ENCODE measurements around the gene APEX1.
A peak's percentile ranks its signal among the peaks of the same experiment; 100 is the strongest.

Gene APEX1

DNA sequence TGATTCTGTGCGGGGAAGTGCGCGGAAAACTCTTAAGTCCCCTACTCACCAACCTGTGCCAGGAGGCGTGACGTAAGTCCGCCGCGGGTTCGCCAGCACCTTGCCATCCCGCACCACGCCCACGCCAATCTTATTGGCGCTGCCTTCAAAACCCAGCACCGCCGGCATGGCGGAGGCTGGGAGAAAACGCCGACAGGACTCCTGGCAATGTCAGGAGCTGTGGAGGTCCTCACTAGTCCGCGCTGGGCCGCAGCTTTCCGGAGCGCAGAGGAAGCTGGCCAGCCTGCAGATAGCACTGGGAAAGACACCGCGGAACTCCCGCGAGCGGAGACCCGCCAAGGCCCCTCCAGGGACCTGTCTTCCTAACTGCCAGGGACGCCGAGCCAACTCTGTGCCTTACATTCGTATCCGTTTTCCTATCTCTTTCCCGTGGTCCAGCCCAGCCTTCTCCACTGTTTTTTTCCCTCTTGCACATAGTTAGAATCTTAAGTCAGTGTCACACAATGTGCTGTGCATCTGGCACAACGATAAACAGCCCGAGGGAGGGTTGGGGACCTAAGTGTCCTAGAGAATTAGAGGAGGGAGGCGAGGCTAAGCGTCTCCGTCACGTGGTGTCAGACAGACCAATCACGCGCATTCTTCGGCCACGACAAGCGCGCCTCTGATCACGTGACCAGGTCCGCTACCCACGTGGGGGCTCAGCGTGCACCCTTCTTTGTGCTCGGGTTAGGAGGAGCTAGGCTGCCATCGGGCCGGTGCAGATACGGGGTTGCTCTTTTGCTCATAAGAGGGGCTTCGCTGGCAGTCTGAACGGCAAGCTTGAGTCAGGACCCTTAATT, at the start of gene APEX1, which contains the start of gene OSGEP:
Gene APEX1, plus strand, starts transcription at position 711 of the 839 bp plus-strand sequence. CDS start 420 bp downstream, outside the sequence.
Gene OSGEP, minus strand, starts transcription at position 297 of the 839 bp plus-strand sequence. Its CDS starts 129 bp downstream, at position 168.
- DNase-seq (ENCODE audit: low read depth in 2 of 2): peak; percentile 93 to 95

DNA sequence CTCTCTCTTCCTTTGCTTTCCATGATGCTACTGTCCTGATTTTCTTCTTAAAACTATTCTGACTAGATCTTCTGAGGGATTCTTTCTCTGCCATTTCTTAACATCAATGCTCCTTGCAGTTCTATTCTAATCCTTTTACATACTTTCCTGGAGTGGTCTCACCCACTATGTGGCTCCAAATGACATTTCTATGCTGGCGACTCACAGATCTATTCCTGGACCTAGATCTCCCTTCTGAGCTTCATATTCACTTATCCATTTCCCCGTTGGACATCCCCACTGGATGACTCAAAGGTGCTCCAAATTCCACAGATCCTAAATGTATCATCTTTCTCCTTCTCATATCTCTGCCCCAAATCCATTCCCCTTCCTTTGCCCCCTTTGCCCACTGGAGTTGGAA, 45.8 kb upstream of the APEX1 start:
- DNase-seq (ENCODE audit: low read depth in 2 of 2): no peak

DNA sequence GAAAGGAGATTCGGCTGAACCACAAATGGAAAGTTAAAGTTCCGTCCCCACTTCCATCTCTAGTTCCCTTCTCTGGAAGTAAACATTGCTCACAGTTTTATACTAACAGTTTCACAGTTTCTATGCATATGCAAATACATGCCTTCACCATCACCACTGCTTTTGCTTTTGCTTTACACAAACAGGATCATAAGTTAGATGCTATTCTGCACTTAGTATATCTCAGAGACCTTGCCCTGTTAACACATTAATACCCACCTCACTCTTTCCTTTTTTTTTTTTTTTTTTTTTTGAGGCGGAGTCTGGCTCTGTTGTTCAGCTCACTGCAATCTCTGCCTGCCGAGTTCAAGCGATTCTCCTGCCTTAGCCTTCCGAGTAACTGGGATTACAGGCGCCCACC, 42.6 kb upstream of the APEX1 start:
- no peak for DNase-seq (ENCODE audit: low read depth in 2 of 2)

DNA sequence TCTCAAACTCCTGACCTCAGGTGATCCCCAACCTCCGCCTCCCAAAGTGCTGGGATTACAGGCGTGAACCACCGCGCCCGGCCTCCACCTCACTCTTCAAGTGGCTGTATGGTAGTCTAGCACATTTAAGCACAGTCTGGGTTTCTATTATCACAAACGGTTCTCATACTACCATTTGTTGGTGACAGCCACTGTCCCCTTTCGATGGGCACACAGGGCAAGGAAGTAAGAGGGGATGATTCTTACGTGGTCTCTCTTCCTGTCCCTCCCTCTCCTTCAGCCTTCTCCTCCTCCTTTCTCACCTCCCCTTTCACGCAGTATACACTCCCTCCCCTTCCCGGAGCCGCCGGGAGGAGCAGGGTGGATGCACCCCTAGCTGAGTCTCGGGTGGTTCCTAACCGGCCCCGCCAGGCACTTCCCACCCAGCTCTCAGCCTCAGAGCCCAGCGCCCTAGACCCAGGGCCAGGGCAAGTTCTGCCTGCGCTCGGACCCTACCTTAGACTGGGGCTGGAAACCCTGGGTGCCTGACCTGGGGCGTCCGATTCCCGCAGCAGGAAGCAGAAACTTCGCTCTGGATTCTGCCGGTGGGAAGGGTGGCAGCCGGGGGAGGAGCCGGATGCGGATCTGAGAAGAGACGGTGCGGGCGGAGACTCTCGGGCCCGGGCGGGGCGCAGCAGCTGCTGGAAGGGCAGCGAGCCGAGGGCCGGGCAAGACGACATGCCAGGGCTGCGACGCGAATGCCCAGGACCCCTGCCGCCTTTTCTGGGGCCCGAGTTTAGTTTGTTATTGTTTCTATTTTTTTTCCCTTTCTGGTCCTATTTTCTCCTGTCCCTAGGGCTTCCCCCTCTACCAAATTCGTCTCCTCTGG, 41.9 kb upstream of the APEX1 start, which contains the start of gene TEP1:
Gene TEP1, minus strand, starts transcription at position 626 of the 868 bp plus-strand sequence. CDS start 5,062 bp downstream, outside the sequence.
- DNase-seq (ENCODE audit: low read depth in 2 of 2): peak; percentile 68 to 70

DNA sequence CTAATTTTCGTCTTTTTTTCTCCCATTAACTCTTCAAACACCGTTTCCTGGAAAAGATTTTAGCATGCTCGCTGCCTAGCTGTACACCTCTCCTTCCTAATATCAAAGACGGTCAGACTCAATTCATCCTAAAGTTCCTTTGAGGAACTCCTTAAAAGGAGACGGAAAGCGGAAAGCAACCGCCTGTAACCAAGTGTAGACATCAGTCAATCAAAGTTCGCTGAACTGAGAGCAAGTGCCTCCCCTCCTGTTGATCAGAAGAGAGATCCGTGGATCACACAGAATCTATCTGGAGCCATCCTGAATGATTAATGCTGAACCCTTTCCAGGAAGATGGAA, 41.3 kb upstream of the APEX1 start:
- no peak for DNase-seq (ENCODE audit: low read depth in 2 of 2)

DNA sequence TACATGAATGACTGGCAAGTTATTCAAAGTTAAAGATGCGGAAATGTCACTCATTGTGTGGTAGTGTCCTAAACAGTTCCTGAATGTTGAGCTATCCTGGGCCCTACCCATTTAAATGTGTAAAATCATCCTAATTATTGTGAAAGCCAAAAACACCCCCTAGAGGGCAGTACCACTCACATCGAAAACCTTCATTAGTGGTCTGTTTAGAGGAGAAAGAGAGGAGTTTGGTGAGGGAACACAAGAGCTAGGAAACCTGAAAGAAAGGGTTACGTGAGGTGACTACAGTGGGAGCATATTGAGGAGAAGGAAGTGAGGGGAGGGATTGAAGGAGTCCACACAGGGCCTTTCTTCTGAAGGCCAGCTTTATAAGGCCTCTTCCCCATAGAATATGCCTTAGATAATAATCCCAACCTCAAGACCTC, 39.2 kb upstream of the APEX1 start:
- DNase-seq (ENCODE audit: low read depth in 2 of 2): no peak

DNA sequence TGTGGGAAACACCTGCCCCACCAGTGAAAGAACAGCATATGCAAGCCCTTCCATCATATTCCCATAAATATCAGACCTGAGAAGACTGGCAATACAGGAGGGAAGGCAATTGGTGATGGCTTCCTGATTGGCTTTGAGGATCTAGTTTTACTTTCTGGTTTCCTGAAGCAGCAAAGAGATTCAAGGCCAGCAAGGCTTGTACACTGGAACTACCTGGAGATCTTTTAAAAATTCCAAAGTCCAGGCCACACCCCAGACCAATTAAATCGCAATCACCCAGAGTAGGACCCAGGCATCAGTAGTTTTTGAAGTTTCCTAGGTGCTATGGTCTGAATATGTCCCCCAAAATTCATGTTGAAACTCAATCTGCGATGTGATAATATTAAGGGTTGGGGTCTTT, 38.8 kb upstream of the APEX1 start:
- no peak for DNase-seq (ENCODE audit: low read depth in 2 of 2)

DNA sequence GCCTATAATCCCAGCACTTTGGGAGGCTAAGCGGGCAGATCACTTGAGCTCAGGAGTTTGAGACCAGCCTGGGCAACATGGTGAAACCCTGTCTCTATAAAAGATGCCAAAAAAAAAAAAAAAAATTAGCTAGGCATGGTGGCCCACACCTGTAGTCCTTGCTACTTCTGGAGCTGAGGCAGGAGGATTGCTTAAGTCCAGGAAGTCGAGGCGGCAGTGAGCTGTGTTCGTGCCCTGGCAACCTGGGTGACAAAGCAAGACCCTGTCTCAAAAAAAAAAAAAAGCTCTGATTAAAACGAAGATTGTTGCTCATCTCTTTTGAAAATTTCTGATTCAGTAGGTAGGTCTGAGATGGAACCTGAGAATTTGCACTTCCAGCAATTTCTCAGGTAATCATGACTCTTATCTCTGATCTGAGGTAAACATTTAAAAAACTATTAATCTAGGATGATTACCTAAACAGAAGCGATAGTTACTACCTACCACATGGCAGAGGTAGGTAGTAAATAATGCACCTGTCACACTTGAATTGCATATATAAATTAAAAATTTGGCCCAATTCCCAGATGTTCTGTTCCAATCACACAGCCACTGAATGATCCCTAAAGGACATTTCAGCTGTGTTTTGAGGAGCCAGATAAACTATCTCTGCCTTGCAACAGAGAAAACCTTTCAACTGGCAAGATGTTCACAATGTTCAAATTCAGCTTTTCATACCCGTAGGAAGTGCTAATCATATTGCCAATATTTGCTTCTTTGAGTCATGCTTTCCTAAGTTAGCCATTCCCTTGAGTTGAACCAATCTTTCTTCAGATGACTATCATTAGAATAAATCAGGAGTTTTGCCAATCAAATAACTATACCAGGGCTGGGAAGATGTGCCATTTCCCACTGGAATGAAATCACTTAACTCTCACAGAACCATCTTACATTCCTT, 37.5 kb upstream of the APEX1 start:
- DNase-seq (ENCODE audit: low read depth in 2 of 2): no peak

DNA sequence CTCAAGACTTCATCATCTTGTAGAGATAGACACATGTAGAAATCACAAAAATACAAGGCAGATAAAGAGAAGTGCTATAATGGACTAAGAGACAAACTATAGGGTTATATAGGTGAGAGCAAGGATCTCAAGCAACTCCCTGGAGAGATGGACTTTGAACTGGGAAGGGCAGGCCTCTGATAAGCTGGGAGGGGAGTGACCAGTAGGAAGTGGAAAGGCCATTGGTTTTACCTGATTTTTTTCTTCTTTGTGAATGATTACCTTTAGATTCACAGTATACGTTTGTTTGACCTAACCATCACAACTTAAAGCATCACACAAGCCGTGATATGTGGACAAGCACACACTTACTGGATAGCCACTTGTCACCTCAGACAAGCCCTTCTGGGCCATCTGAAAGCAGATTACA, 36.5 kb upstream of the APEX1 start:
- DNase-seq (ENCODE audit: low read depth in 2 of 2): no peak

DNA sequence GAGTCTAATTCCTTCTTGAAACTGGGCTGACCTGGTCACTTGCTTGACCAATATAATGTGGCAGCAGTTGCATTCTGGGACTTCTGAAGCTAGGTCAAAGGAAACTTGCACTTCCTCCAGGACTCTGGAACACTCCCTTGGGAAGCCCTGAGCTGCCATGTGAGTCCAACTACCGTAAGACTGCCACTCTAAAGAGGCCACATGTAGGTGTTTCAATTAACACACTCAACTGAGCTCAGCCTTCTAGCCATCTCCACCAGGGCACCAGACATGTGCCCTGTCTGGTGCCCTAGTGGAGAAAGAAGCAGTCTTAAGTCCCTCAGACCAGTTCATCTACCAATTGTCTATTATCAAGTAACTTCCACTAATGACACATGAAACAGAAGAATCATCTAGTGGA, 35.6 kb upstream of the APEX1 start:
- no peak for DNase-seq (ENCODE audit: low read depth in 2 of 2)

DNA sequence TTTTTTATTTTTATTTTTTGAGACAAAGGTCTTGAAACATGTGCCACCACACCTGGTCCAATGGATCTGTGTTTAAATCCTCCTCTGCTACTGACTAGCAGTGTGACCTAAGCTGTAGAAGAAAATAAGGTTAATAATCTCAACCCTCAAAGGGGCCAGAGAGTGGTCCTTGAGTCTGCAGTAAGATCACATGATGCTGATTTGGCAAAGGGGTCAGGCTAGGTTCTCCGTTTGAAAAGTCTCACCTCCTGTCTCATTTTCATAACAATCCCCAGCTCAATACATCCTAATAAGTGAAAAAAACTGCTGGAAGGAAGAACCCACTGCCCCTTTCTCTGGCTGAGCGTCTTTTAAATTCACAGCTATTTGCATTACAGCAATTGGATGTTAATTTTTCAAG, 33.8 kb upstream of the APEX1 start:
- DNase-seq (ENCODE audit: low read depth in 2 of 2): no peak

DNA sequence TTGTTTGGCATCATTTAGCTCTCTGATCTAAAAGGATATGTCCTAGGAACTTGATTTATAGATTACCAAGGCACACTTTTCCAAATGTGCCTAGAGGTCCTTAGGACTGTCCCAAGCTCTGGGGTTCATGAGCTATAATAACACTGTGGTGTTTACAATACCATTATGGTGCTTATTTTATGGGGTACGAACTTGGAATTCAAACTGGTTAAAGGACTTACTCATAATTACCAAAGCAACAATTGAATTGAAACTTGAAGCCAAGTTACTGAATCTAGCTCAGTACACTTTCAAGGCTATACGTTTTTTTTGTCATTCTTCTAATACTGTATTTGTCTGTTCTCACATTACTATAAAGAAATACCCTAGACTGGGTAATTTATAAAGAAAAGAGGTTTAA, 32.1 kb upstream of the APEX1 start:
- no peak for DNase-seq (ENCODE audit: low read depth in 2 of 2)

DNA sequence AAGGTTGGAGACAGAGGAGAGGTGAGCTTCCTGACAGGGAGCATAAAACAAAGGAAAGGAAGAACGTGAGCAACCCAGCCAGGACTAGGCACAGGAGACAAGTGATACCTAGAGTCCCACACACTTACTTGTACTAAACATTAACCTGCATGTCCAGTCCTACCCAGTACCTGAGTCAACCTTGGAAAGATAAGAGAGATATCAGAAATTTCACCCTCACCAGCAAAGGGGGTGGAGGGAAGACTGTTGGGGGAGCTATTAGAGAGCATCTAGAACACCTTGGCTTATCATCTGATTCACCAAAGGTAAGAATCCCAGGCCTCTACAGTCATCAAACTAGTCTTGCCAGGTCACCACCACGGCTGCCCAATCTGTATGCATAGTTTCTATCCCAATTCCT, 30.2 kb upstream of the APEX1 start:
- DNase-seq (ENCODE audit: low read depth in 2 of 2): no peak

DNA sequence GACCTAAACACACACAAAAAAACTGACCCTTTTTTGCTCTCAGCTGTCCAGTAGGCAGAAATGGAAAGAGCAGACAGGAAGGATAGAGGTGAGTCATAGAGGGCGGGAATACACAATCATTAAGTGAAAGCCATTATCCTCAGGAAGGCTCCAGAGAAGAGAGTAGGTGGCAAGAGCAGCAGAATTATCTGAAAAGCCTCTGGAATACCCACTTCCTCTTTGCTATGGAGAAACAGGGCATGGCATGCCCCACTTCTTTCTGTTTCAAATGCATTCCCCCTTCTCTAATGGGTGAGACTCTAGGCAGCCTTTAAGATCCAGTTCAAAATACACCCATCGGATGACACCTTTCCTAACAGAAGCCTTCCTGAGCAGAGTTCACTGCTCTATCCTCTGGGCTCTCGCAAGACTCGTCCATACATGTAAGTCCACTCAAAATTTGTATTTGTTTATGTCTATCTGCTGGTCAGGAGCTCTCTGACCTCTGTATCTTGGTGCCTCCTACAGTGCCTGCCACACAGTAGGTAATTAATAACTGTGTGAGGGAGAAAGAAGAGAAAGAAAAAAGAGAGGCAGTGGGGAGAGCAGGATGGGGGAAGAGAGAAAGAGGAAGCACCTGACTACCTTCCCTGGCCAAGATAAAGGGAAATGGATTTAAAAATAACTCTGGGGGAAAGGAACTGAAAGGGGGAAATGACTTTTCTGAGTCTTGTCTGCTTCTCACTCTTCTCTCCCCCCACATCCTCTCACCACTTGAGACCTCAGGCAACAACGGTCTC, 27.6 kb upstream of the APEX1 start:
- no peak for DNase-seq (ENCODE audit: low read depth in 2 of 2)

DNA sequence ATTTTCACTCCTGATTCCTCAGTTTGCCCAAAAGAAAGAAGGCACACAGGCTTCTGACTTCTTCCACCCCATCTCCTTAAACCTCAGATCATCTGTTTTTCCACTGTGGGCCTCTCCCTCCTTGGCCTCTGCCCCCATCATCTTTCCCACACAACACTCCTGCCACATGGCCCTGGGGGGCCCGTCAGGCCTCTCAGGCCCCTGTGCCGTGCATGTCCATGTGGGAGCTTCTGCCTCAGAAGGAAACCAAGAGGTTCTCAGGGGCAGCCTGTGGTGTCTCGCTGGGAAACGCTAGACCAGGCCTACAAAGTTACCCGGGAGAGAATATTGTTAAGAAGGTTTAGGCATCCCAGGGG, 27.0 kb upstream of the APEX1 start:
- no peak for DNase-seq (ENCODE audit: low read depth in 2 of 2)

DNA sequence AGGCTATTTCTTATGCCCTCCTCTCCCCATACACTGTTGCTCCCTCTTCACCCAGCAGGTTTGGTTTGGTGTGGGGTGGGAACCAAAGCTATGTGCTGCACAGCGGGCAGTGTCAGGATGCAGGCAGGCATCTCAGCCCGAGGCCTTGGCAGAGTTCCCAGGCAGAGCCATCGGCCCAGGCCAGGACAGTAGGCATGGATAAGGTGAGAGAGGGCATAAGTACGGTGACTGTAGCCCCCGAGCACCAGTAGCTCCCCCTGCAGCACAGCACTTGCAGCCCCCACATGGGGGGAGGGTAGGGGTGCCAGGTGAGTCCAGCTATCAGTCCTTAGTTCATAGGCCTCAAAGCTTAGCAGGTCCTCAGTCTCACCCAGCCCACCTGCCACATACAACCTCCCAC, 26.2 kb upstream of the APEX1 start:
- DNase-seq (ENCODE audit: low read depth in 2 of 2): no peak

DNA sequence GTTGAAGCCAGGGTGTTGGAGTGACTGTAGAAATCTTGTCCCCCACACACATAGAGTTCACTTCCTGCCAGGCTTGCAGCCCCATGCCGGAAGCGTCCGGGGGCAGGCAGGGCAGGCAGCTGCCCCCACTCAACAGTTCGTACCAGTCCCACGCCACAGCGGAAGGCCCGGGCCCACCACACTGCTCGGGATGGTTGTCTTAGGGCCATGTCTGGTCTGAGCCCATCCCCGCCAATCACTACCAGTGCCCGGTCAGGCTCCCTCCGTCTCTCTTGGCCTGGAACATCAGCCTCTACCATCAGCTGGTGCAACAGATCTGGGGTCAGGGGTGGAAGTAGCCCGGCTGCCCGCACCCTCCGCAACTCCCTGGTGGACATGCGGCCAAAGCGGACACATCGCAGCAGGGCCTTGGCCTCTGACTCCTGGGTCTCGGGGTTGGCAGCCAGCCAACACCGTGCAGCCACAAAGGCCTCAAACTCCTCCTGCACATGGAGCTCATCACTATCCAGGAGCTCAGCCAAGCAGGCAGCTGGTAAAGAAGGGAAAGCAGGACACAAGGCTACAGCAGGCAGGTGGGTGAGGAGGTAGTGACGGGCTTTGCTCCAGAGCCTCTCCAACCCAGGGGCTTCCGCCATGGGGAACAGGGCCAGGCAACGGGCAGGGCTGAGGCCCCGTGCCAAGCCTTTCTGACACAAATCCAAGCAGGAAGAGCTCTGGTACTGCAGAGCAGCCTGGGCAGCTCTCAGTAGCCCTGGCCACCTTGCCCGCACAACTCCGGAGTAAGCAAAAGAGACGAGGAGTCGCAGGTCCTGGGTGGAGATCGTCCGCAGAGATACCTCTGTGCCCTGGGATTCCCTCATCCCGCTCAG, 25.0 kb upstream of the APEX1 start:
- DNase-seq (ENCODE audit: low read depth in 2 of 2): no peak

DNA sequence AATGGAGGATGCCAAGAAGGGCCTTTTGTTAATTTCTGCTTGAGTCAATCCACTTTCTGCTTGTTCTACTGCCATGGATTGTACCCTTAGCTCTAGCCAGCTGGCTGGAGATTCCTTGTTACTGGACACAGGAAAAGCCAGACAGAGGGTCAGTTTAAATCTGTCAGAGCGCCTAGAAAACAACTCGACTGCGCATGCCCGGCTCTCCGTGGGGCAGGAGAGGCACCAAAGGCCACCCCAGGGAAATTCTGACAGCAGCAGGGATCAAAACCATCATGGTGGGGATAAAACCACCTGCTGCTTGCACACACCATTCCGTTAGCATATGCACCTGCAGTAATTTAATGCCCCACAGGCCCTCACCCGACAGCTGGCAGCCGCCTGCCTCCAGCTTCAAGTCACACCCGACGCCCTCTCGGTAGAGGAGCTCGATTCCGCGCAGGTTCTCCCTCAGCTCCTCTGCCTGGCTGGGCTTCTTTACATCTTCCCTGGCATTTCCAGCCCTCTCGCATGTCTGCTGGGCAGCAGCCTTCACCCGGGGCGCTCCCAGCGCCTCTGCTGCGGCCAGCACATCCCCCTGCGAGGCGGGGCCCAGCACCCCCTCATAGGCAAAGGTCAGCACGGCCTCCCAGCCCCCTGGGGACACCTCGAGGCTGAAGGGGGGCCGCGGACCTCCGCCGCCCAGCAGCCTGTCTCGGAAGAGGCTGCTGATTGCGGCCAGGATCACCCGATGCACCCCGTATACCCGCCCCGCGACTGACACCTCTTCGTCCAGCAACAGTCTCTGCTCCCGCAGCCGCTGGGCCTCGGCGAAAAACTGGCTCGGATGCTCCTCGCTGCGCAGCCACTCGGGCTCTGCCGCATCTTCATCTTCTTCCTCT, 20.1 kb upstream of the APEX1 start:
- DNase-seq (ENCODE audit: low read depth in 2 of 2): no peak
